NCI-H82 treated with DMSO at 0.1 percent for 48 hours (cell line): ENCODE measurements around the gene KCNC1.
A peak's percentile ranks its signal among the peaks of the same experiment; 100 is the strongest.

Experiments
- DNase-seq: peaks from one replicate; lab custom pipeline; 2025; ENCODE audit not compliant: unreplicated experiment; lab: John Stamatoyannopoulos, UW

The KCNC1 gene

DNA sequence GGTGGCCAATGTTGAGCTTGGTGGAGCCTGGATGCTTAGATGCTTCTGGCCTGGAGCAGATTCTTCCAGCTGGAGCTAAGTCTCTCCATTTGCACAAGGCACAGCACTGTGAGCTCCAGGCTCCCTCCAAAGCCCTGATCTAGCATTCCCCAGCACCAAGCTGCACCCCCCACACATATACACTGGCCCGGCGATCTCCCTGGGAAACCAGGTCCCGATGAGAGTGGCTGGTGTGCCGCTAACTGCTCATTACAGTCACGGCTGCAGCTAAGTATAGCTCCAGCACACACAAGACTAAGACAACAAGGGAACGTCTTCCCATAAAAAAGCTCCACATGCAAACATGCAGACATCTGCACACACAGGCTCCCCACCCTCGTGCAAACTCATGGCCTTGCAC is 17.6 kb downstream of the KCNC1 start:
- DNase-seq: no peak

DNA sequence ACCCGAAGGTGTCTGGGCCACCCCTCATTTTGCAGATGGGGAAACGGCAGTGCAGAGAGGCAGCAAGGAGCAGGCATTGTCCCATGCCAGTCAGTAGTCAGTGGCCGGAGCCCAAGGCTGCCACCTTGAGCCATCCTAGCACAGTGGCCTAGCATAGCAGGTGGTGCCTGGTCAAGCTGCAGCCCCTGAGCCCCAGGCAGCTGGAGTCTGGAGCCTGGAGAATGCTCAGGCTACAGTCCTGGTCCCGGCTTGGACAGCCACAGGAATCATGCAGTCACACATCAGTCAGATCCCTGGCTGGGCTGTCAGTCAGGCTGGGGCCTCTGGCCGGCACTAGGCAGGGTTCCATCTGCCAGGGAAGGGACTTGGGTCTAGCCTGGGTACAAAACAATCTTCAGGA is 18.6 kb downstream of the KCNC1 start:
- no peak for DNase-seq

DNA sequence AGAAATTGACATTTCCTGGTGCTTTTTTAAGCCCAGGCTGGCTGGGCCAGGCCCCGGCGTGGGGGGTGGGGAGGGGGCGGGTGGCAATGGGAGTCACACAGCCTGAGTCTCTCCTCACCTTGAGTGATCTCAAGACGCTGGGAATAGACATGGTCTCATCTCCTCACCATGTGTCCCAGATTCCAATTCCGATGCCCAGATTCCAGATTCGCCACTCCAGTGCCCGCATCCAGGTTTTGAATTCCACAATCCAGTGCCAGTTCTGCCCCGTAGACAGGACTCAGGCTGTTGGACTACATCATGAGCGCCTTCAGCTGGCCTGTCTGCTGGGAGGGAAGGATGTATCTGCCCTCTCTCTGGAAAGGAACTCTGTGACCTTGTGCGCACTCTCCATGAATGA is 19.1 kb downstream of the KCNC1 start:
- no peak for DNase-seq

DNA sequence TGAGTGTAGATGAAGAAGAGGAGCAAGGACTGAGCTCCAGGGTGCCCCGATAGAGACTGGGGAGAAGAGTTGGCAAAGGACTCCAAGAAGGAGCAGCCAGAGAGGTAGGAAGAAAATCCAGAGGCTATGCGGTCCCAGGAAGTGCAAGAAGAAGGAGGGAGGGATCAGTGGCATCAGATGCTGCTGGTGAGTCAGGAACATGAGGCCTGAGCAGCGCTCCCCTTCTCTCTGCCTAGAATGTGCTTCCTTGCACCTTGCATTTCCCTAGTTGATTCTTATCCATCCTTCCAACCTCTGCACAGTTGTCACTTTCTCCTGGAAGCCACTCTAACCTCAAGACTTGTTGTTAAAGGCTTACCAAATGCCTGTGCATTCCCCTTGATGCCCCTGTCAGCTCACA is 21.3 kb downstream of the KCNC1 start:
- DNase-seq: no peak

DNA sequence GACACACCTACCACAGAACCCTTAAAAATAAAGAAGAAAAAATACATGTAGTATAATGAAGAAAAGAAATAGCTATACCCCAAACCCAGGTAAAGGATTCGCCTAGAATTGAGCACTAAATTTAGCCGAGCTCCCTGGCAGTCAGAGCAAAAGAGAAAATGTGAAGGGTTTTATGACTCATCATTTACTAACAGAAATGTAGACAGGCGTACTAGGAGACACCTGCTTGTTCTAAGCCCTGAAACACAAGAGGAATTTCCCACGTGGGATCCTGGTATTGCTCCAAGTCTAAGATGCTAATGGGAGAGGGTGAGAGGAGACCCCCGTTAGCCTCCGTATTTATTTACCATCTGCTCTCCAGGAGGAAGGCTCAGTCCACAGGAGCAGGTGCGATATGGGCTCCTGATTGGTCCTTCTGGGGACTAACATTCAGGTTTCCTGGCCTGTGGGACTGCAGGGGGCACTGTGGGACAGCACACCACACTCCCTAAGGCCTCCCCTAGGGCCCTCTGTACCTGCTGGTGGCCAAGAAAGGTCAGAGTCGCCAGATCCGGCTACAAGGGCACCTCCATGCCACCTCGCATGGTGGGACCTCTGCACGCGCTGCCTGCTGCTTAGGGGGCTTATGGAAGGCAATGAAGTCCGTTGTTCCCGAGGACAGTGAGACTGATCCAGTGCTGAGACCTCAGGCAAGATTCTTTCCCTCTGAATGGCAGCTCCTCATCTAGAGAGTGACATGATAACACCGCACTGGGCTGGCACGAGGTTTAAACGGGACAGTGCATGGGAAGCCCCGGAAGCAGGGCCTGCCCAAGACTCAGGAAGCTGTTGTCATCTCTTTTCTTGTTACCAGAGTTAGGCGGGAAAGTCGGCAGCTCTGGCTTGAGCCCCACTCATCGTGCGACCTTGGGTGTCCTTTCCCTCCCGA is 25.8 kb downstream of the KCNC1 start:
- DNase-seq: peak; percentile 18

DNA sequence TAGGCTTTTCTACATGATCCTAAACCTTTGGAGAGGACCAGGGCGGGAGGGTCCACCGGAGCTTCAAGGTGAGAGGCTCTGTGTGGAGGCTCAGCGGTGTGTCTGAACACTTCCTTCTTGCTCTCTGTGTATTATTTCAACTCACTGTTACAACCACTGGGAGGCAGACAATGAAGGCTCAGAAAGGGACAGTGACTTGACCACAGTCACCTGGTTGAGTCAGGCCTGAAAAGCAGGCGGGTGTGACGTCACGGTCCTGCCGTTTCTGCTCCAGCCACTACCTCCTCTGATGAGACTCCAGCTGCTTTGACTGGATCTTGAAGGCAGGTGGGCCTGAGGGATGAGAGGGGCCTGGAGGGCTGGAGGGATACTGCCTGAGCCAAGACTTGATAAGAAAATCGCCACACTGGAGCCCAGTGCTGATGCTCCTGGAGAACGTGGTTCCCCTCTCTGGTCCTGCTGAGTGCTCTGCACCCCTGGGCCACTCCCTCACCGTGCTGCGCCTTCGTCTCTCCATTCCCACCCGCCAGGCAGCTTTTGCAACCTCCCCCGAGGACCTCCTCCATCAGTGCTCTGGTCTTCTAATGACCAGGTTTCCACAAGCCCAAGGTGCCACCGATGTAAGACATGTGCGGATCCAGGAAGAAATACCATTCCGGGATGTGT is 27.9 kb downstream of the KCNC1 start:
- no peak for DNase-seq

DNA sequence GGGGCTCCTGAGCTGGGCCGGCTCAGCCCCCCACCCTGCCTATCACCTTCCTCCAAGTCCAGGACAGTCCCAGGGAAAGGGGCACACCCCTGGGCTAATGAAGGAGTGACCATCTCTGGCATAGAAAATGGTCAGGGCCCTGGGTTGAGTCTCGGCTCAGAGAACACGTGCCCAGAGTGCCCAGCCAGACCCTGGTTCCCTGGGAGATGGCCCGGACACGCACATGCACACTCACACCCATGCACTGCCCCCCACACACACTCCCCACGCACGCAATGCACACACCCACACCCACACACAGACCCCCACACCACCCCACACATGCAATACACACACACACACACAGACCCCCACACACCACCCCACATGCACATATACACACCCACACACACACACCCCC is 28.7 kb downstream of the KCNC1 start:
- no peak for DNase-seq

DNA sequence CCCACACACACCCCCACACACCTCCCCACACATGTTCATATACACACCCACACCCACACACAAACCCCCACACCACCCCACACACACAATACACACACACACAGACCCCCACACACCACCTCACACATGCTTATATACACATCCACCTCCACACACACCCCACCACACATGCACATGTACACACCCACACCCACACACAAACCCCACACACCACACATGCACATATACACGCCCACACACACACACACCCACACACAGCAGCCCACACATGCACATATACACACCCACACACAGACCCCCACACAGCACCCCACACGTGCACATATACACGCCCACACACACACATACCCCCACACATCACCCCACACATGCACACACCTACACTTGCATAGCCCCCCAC is 29.1 kb downstream of the KCNC1 start:
- no peak for DNase-seq

DNA sequence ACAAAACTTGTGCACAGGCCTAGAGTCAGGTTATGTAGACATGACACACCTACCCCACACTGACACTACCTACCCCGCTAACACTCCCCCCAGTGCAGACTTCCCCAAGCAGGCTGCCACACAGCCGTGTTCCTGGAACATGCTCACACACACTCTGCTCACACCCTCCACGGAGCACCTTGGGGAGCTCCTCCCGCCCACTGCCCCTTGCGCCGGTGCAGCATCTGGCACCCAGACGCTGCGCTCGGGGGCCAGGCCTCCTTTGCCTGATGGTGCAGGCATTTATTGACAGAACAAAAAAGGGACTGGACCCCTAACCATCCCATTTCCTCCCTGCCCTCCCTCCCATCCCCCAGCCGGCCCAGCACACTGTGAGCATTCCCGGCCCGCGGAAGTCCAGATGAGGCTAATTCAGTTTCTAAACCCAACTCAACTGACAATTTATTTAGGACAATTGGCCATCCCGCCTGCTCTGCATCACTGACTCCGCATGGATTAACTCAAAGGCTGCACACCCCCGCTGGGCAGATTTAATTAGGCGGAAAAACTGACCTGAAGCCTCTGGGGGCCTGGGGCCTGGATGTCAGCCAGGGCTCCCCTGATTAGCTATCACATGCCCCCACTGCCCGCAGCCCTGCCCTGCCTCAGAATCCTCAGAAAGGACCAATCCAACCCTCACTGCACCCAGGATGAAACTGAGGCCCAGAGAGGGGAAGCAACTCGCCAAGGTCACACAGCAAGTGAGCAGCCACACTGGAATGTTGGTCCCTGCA is 30.1 kb downstream of the KCNC1 start:
- no peak for DNase-seq

DNA sequence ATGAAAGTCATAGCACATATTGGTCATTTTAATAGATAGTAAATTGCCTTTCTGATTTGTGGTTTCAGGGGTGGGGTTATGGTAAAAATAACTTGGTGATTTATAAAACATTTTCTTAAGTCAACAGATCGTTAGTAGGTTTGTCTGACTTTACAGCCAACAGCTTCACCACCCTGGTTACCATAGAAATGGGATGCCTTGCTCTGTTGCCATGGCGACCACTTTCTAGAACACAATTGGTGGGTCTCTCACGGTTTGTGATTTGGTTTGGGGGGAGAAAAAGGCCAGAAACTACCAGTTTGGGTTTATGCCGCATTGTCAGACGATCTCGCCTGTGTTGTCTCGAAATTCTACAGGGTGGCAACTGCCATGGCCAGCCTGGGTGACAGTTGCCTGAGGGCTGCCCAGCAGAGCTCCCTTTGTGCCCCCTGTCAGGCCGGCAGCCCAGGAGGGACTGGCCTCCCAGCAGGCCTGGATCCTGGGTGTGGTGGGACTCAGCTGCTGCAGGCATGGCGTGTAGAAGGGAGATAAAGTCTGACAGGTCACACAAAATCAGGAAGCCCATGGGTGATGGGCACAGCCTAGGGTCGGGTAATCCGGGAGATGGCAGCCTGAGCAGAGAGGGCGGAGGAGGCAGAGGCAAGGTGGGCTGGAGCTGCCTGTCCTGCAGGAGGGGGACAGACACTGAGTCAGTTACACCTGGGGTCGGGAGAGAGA is 30.9 kb downstream of the KCNC1 start:
- no peak for DNase-seq

DNA sequence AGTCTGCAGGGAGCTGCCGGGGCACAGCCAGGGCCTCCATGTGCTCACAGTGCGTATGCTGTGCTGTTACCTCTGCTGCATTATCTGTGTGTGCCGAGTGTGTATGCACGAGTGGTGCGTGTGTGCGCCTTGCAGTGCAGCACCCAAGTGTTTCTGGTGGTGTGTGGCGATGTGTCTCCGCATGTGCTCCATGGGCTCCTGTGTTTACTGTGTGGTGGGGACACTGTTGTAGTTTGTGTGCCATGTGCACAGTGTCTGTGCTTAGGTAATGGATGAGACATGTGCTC is 31.4 kb downstream of the KCNC1 start:
- no peak for DNase-seq

DNA sequence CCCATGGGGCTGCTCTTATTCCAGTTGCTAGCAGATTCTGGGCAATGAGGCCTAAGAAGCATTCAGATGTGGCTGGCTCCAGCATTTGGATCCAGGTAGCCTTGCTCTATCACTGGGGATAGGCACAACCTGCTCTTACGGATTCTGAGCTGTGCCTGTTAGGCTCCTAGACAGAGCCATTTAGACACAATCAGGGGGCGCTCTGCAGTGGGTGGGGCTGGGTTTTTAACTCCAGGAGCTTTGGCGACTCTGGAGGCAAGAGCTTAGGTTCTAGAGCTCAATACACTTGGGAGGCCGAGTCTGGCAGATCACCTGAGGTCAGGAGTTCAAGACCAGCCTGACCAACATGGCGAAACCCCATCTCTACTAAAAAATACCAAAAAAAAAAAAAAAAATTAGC is 32.0 kb downstream of the KCNC1 start:
- no peak for DNase-seq

DNA sequence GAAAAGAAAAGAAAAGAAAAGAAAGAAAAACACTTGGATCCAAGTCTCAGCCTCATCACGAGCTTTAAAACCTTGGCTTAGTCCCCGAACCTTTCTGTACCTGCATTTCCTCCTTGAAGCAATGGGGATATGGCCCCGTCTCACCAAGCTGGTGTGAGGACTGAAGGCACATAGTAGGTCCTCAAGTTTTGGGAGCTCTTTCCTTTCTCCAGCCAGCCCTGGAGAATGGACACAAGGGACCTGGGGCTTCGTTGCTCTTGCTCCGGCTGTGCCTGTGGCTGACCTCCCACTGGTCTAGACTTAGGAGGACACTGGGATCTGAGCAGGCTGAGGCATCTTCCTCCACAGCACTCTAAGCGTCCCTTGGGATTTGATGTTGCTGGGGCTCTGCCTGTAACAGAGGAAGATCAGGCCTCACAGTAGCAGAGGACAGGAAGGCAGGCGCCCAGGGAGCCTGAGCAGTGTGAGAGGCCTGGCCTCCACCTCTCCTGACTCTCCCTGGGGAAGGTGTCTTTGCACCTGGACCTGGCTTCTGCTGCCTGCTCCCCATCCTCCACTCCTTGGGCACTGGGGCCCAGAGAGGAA is 32.8 kb downstream of the KCNC1 start:
- DNase-seq: no peak

DNA sequence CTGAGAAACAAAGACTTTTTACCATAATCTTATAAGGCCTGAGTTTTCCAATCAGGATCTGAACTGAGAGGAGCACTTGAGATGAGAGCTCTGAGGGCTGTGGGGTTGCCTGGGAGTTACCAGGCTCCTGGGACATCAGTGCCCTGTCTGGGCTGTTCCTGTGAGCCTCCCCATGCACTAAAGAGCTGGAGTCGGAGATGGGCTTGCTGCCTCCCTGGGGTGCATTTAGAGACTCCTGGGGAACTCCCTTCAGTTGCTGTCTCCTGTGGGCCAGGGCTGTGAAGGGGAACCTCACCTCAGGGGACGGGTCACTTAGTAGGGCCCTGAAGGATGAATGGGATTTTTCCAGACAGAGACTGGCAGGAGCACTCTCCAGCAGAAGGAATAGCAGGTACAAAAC is 33.3 kb downstream of the KCNC1 start:
- DNase-seq: no peak

DNA sequence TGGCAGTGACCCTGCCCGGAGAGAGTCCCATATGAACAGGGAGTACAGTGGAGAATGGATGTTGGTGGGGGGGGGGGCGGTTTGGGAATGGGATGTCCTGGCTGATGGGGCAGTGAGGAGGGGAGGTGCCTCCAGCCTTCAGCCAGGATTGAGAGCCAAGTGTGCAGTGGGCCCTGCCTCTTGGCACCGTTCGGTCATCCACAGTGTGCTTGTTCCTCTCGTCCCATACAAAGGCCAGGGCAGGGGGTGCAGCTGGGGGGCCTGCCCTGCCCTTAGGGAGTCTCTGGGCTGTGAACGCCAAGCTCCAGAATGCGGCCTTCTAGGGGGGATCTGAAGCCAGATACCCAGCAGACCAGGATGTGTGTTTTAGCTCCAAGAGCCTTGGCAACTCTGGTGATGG is 34.0 kb downstream of the KCNC1 start:
- DNase-seq: no peak

DNA sequence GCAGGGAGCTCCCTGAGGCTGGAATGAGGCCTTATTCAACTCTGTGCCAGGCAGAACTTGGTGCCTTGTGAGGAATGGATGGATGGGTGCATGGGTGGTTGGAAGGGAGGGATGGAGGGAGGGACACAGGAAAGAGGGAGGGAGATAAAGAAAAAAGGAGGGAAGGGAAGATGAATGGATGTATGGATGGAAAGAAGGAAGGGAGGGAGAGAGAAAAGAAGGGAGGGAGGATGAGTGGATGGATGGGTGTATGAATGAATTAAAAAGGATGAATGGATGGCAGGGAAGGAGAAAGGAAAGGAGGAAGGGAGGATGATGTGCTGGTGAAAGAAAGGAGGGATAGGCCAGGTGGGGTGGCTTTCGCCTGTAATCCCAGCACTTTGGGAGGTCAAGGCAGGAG is 34.6 kb downstream of the KCNC1 start:
- no peak for DNase-seq

DNA sequence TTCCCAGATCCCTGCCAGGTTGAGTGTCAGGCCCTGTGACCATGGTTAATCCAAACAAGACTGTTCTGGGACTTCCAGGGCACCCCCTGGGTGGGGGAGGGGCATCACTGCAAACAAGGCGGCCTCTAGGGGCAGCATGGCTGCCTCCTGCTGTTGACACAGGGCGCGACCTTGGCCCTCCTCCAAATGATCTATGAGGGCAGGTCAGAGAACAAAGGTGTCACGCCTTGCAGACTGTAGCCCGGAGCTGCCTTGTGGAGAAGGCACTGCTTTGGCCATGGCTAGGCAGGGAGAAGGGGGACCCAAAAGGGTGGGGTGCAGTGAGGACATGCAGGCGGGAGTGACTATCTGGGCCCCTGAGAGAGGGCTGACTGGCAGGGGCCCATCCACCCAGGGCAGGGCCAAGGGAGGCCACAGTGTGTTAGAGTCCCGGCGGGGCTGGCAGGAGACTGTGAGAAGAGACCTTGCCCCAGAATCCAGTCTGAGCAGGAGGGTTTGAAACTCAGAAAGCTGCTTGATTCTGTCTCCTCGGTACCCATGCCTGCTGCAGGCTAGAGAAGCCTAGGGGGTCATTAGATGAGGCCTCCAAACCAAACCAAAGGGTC is 35.6 kb downstream of the KCNC1 start:
- DNase-seq: no peak

DNA sequence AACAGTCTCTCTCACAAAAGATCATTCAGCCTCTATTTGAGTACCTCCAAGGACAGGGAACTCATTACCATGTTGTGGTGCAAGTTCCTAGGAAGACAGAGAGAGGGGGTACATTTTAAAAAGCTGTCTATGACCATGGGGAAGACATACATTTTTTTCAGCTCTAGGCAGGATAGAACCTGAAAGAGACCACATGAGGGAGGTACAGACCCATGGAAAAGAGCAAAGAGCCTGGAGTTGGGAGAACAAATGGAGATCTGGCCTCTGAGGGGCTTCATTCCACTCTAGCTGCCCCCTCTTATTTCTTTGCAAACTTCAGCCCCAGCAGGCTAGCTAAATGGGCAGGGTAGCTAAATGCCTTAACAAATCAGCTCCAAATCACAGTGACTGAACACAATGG is 36.3 kb downstream of the KCNC1 start:
- no peak for DNase-seq

DNA sequence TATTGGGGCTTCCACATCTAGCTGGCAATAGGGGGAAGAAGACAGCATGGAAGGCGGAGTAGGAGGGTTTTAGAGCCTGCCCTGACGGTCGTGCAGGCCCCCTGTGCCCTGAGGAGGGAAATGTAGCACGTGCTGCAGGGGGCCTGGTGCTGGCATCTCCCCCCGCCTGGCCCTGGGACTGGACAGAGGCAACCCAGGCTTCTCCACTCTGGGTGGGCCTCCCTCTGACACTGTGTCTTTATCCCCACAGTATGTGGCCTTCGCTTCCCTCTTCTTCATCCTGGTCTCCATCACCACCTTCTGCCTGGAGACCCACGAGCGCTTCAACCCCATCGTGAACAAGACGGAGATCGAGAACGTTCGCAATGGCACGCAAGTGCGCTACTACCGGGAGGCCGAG is 36.8 kb downstream of the KCNC1 start:
- no peak for DNase-seq

DNA sequence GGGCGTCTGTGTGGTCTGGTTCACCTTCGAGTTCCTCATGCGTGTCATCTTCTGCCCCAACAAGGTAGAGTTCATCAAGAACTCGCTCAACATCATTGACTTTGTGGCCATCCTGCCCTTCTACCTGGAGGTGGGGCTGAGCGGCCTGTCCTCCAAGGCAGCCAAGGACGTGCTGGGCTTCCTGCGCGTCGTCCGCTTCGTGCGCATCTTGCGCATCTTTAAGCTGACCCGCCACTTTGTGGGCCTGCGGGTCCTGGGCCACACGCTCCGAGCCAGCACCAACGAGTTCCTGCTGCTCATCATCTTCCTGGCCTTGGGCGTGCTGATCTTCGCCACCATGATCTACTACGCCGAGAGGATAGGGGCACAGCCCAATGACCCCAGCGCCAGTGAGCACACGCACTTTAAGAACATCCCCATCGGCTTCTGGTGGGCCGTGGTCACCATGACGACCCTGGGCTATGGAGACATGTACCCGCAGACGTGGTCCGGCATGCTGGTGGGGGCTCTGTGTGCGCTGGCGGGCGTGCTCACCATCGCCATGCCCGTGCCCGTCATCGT is 37.3 kb downstream of the KCNC1 start:
- no peak for DNase-seq
